HCT116 (cell line): ENCODE data around the gene CD7. TPM values are rescaled to one million over a fixed set of nuclear protein-coding genes. Genes with fewer than 3 reads are reported as not detected.

Source experiments
- ATAC-seq: fragments of 200-7000 bp; cut with Tn5 transposase; 2 replicates; pipeline ENCODE4 v1.9.1; 2020; ENCODE audit warnings: mild to moderate bottlenecking, moderate library complexity
- BruUV-seq: library from RNA; stranded (reverse); fragments of 400-500 nt; replicated peaks from 2 replicates; lab custom pipeline; 2021; lab: Mats Ljungman, UMichigan
- CTCF ChIA-PET: fragments of 300-600 bp; sonication (Branson Sonifier 250); formaldehyde crosslinking; loops from one replicate; lab custom pipeline; 2021; ENCODE audit warnings: antibody characterized with exemption; lab: Charles Lee
- POLR2A ChIA-PET: fragments of 300-600, 350-600 bp; sonication (Branson Sonifier 250); formaldehyde crosslinking; loops from one replicate; lab custom pipeline; 2021; ENCODE audit warnings: antibody characterized with exemption; lab: Charles Lee
- RAD21 ChIA-PET, 2 experiments: fragments of 300-600 bp; sonication (Branson Sonifier 250); formaldehyde crosslinking; loops; one replicate each; lab custom pipeline; 2023; ENCODE audit warnings: low total read pairs in 2 of 2; ENCODE audit not compliant: uncharacterized antibody in 2 of 2, unreplicated experiment in 2 of 2, low non-redundant PET in 1 of 2; lab: Charles Lee
- DNase-seq: peaks from one replicate; pipeline ENCODE4 v3.0.0-alpha.2; 2010; ENCODE audit warnings: low read depth, low spot score
- H2AFZ ChIP-seq: fragments of 200-600 bp; shearing (Covaris generic), sonication (generic); 2 replicates; pipeline ENCODE4 v1.6.1; 2017; ENCODE audit warnings: low read depth, mixed run types, mixed read lengths, antibody characterized with exemption, low read length; ENCODE audit not compliant: poor library complexity, severe bottlenecking
- H3K27ac ChIP-seq: 2 replicates; pipeline ENCODE4 v1.5.1; 2012; ENCODE audit warnings: low read depth, low read length
- H3K27me3 ChIP-seq: fragments of 200-600 bp; sonication (generic); 2 replicates; pipeline ENCODE4 v1.6.1; 2016; ENCODE audit warnings: mixed run types, low read length, mixed read lengths; ENCODE audit not compliant: insufficient read depth
- H3K36me3 ChIP-seq, 2 experiments: fragments of 200-500 bp in 1 of 2; fragments of 200-600 bp in 1 of 2; sonication (Bioruptor generic) in 1 of 2; sonication (generic) in 1 of 2; 2 replicates each; pipeline versions ENCODE4 v1.5.1 to v1.6.1; 2014 to 2016; ENCODE audit warnings: low read length in 2 of 2, inconsistent platforms in 1 of 2, mixed read lengths in 1 of 2, mixed run types in 1 of 2; ENCODE audit not compliant: insufficient read depth in 2 of 2, control insufficient read depth in 1 of 2
- H3K4me1 ChIP-seq, 2 experiments: fragments of 200-600 bp in 1 of 2; sonication (generic) in 1 of 2; 2 replicates each; pipeline versions ENCODE4 v1.5.1 to v1.6.1; 2012 to 2017; ENCODE audit warnings: low read length in 2 of 2, inconsistent platforms in 1 of 2, mild to moderate bottlenecking in 1 of 2, mixed read lengths in 1 of 2, mixed run types in 1 of 2, moderate library complexity in 1 of 2; ENCODE audit not compliant: insufficient read depth in 2 of 2, control insufficient read depth in 1 of 2
- H3K4me2 ChIP-seq: fragments of 200-600 bp; sonication (generic); 2 replicates; pipeline ENCODE4 v1.6.1; 2017; ENCODE audit warnings: mixed run types, low read length, mixed read lengths
- H3K4me3 ChIP-seq, 2 experiments: fragments of 200-600 bp in 1 of 2; sonication (generic) in 1 of 2; replicated peaks in 1 of 2; 2 replicates each; pipeline ENCODE4 v1.5.1; 2011 to 2016; ENCODE audit warnings: low read length in 2 of 2, control low read depth in 1 of 2, low read depth in 1 of 2, mild to moderate bottlenecking in 1 of 2, mixed read lengths in 1 of 2, mixed run types in 1 of 2
- H3K79me2 ChIP-seq: fragments of 200-600 bp; sonication (generic); 2 replicates; pipeline ENCODE4 v1.6.1; 2017; ENCODE audit warnings: mild to moderate bottlenecking, mixed run types, low read length, moderate library complexity, mixed read lengths; ENCODE audit not compliant: insufficient read depth
- H3K9ac ChIP-seq: fragments of 200-600 bp; sonication (generic); 2 replicates; pipeline ENCODE4 v1.6.1; 2016; ENCODE audit warnings: low read length, mixed read lengths
- H3K9me2 ChIP-seq: fragments of 200-600 bp; sonication (generic), shearing (Covaris generic); 2 replicates; pipeline ENCODE4 v1.6.1; 2017; ENCODE audit warnings: mixed run types, mild to moderate bottlenecking, moderate library complexity; ENCODE audit not compliant: insufficient read depth
- H3K9me3 ChIP-seq, 2 experiments: fragments of 200-500 bp in 1 of 2; fragments of 200-600 bp in 1 of 2; sonication (Bioruptor generic) in 1 of 2; sonication (generic) in 1 of 2; 2 replicates each; pipeline ENCODE4 v1.6.1; 2014 to 2017; ENCODE audit warnings: low read length in 2 of 2, mixed read lengths in 2 of 2, inconsistent platforms in 1 of 2, low read depth in 1 of 2, mild to moderate bottlenecking in 1 of 2, mixed run types in 1 of 2, moderate library complexity in 1 of 2; ENCODE audit not compliant: control insufficient read depth in 1 of 2, insufficient read depth in 1 of 2
- H4K20me1 ChIP-seq: fragments of 200-600 bp; sonication (generic), shearing (Covaris generic); 2 replicates; pipeline ENCODE4 v1.6.1; 2017; ENCODE audit warnings: mixed run types, mild to moderate bottlenecking, moderate library complexity; ENCODE audit not compliant: insufficient read depth
- CEBPB ChIP-seq: IDR thresholded peaks from 2 replicates; pipeline ENCODE4 v1.6.1; 2012; ENCODE audit warnings: low read depth
- EGR1 ChIP-seq: IDR thresholded peaks from 2 replicates; pipeline ENCODE4 v1.6.1; 2012; ENCODE audit warnings: low read depth
- EZH2phosphoT487 ChIP-seq: fragments of 200-600 bp; IDR thresholded peaks from 2 replicates; pipeline ENCODE4 v1.6.1; 2018; ENCODE audit warnings: antibody characterized with exemption, borderline replicate concordance
- FOSL1 ChIP-seq: IDR thresholded peaks from 2 replicates; pipeline ENCODE4 v1.6.1; 2012; ENCODE audit warnings: low read depth
- JUND ChIP-seq: IDR thresholded peaks from 2 replicates; pipeline ENCODE4 v1.6.1; 2012
- MAX ChIP-seq: IDR thresholded peaks from 2 replicates; pipeline ENCODE4 v1.6.1; 2012
- POLR2A ChIP-seq: IDR thresholded peaks from 2 replicates; pipeline ENCODE4 v1.7.0; 2011; ENCODE audit warnings: borderline replicate concordance; ENCODE audit not compliant: insufficient read depth, insufficient read length; ENCODE audit errors: extremely low read depth
- POLR2AphosphoS5 ChIP-seq: IDR thresholded peaks from 2 replicates; pipeline ENCODE4 v1.6.1; 2011; ENCODE audit warnings: mild to moderate bottlenecking, low read depth, low read length, moderate library complexity
- RAD21 ChIP-seq: IDR thresholded peaks from 2 replicates; pipeline ENCODE4 v1.6.1; 2012; ENCODE audit warnings: low read depth, mild to moderate bottlenecking
- SIN3A ChIP-seq: IDR thresholded peaks from 2 replicates; pipeline ENCODE4 v1.6.1; 2012; ENCODE audit warnings: low read depth
- SP1 ChIP-seq: IDR thresholded peaks from 2 replicates; pipeline ENCODE4 v1.6.1; 2012; ENCODE audit warnings: low read depth
- SRF ChIP-seq: IDR thresholded peaks from 2 replicates; pipeline ENCODE4 v1.6.1; 2012; ENCODE audit warnings: low read depth
- TCF7L2 ChIP-seq: IDR thresholded peaks from 2 replicates; pipeline ENCODE4 v1.7.0; 2011; ENCODE audit warnings: borderline replicate concordance, inconsistent platforms; ENCODE audit not compliant: insufficient read depth, insufficient read length; ENCODE audit errors: extremely low read depth
- ZBTB33 ChIP-seq: IDR thresholded peaks from 2 replicates; pipeline ENCODE4 v1.6.1; 2011; ENCODE audit warnings: mild to moderate bottlenecking, low read length, moderate library complexity; ENCODE audit not compliant: insufficient replicate concordance; ENCODE audit errors: extremely low read depth
- intact Hi-C: fragments of 100-400 bp; cut with micrococcal nuclease; formaldehyde crosslinking; loops from 2 replicates; pipeline ENCODE4 v1.10.0; 2022
- total RNA-seq: library from RNA; stranded (reverse); gene quantifications from one replicate; pipeline ENCODE4 v1.2.1, GENCODE V29; 2021; ENCODE audit not compliant: unreplicated experiment

The CD7 gene
- total RNA-seq, 1 experiment from 2014 or later = 0.61 TPM

GRCh38 chr17:82328994-82329507, 11.6 kb upstream of the CD7 start:
- POLR2A ChIA-PET = no interaction called here

GRCh38 chr17:82328141-82328993, 11.0 kb upstream of the CD7 start:
- BruUV-seq = no TSS peak
- RAD21 ChIA-PET = no interaction called here
- Histone ChIP-seq H3K27ac (no peak overlapping the region), H3K4me2 (peak overlapping the region; percentile 10; the same call in 1 of the 2 replicates), H3K4me1 (peaks cover 27 to 64% of the 10 kb centered on the region in 2 experiments), H3K79me2 (peaks cover 3% of the 10 kb centered on the region; the same call in 1 of the 2 replicates), H2AFZ (no peak overlapping the region), H4K20me1 (no peaks in the 10 kb centered on the region), H3K4me3 (no peak overlapping the region), H3K9me3 (no peaks in the 10 kb centered on the region), H3K27me3 (no peaks in the 10 kb centered on the region), H3K9ac (no peak overlapping the region; the same call in 1 of the 2 replicates), H3K9me2 (no peaks in the 10 kb centered on the region), H3K36me3 (no peaks in the 10 kb centered on the region)
- CTCF ChIA-PET = no interaction called here
- DNase-seq (no peak), ATAC-seq (no peak)
- intact Hi-C loops = no loop called here
- POLR2A ChIA-PET = no interaction called here
- TF ChIP-seq FOSL1 = no peak
- no peak for TF ChIP-seq ZBTB33
- TF ChIP-seq POLR2AphosphoS5 = no peak
- no peak for TF ChIP-seq POLR2A
- no peak for TF ChIP-seq SP1
- TF ChIP-seq EGR1 = no peak
- TF ChIP-seq SRF = no peak
- TF ChIP-seq RAD21 = no peak
- no peak for TF ChIP-seq JUND
- no peak for TF ChIP-seq SIN3A
- no peak for TF ChIP-seq TCF7L2
- no peak for TF ChIP-seq MAX
- no peak for TF ChIP-seq EZH2phosphoT487

More at GRCh38 chr17:82328994-82329507, 11.6 kb upstream of the CD7 start:
- Histone ChIP-seq H3K36me3 (no peaks in the 10 kb centered on the region), H3K9me2 (no peaks in the 10 kb centered on the region), H4K20me1 (no peaks in the 10 kb centered on the region), H3K79me2 (peaks cover 3% of the 10 kb centered on the region; the same call in 1 of the 2 replicates)
- intact Hi-C loops = no loop called here
- no peak for TF ChIP-seq CEBPB
- TF ChIP-seq, all 23 proteins: peak for 0
- peaks cover 28 to 71% of the 10 kb centered on the region in 2 experiments for H3K4me1 ChIP-seq
- ATAC-seq (no peak), DNase-seq (no peak)
- no peak overlapping the region for H2AFZ ChIP-seq
- ChIA-PET RAD21 (no interaction called here), CTCF (no interaction called here)
- no peak overlapping the region for H3K27ac ChIP-seq
- BruUV-seq = no TSS peak
- no peak overlapping the region for H3K9ac ChIP-seq
- no peaks in the 10 kb centered on the region for H3K27me3 ChIP-seq
- H3K4me2 ChIP-seq = peak overlapping the region; percentile 5; the same call in 1 of the 2 replicates
- H3K9me3 ChIP-seq = no peaks in the 10 kb centered on the region
- H3K4me3 ChIP-seq = no peak overlapping the region
